ENCODE data around the gene KCNMA1.
"Not testable (repeated sequence)": the region's sequence is repeated elsewhere in the genome, so short reads cannot be mapped to it uniquely, and the experiment has no call there.

Gene KCNMA1

DNA sequence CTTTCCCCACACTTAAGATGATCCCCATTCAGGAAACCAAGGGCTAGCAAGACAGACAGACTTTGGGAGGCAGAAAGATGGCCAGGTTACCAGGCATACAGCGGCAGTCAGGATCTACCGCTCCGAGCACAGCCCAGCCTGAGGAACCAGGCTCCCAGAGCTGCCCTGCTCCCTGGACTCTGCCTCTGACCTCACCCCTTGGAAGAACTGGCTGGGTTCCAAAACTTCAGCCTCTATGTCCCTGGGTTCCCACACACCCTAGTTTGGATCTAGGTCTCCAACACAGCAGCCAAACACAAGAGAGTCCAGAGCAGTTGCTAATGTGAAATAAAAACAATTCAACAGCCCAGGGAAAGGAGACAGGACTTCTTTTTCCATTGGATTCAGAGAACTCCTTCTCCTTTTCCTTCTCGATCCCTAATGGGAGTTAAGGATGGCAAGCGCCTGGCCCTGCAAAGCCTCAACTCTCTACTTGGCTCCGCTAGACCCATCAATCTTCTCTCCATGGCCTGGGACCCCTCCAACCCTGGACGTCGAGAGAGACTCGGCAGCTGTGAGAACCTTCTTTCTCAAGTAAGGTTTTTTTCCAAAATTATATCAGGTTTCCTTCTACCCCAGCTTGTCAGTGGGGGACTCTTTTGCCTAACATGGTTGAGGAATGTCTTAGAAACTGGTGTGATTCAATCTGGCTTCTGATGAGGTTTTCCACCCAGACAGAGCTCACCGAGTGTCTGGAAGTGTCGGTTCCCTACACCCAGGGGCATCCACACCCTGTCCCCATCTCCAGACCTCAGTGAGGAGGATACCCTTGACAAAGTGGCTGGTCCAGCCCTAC, 219.6 kb downstream of the KCNMA1 start:
- peaks cover 9% of the 10 kb centered on the region for H3K27me3 Mint-ChIP-seq
- H3K27ac Mint-ChIP-seq, result no peak overlapping the region
- H3K4me3 Mint-ChIP-seq, result no peak overlapping the region
- H3K4me1 Mint-ChIP-seq, result no peaks in the 10 kb centered on the region
- H3K36me3 Mint-ChIP-seq, result no peaks in the 10 kb centered on the region
- no peak for ATAC-seq
- no peaks in the 10 kb centered on the region for H3K9me3 Mint-ChIP-seq

GRCh38 chr10:77417359-77417758, 220.2 kb downstream of the KCNMA1 start:
- Mint-ChIP-seq H3K27me3 (peaks cover 9% of the 10 kb centered on the region), H3K36me3 (no peaks in the 10 kb centered on the region), H3K9me3 (no peaks in the 10 kb centered on the region), H3K27ac (no peak overlapping the region), H3K4me1 (peaks cover 2% of the 10 kb centered on the region), H3K4me3 (no peak overlapping the region)
- no peak for ATAC-seq

GRCh38 chr10:77416311-77417135, 221.1 kb downstream of the KCNMA1 start:
- no peak overlapping the region for H3K27ac Mint-ChIP-seq
- H3K9me3 Mint-ChIP-seq, result no peaks in the 10 kb centered on the region
- ATAC-seq, result no peak
- H3K4me1 Mint-ChIP-seq, result peaks cover 4% of the 10 kb centered on the region
- H3K4me3 Mint-ChIP-seq, result no peak overlapping the region
- H3K27me3 Mint-ChIP-seq, result peaks cover 9% of the 10 kb centered on the region
- no peaks in the 10 kb centered on the region for H3K36me3 Mint-ChIP-seq

GRCh38 chr10:77415313-77415960, 222.2 kb downstream of the KCNMA1 start:
- Mint-ChIP-seq H3K9me3 (no peaks in the 10 kb centered on the region), H3K27me3 (peaks cover 9% of the 10 kb centered on the region), H3K36me3 (no peaks in the 10 kb centered on the region), H3K4me1 (peaks cover 4% of the 10 kb centered on the region), H3K27ac (no peak overlapping the region), H3K4me3 (no peak overlapping the region)
- ATAC-seq, result no peak

- H3K4me3 Mint-ChIP-seq, result no peak overlapping the region
- H3K27me3 Mint-ChIP-seq, result peaks cover 9% of the 10 kb centered on the region
- no peaks in the 10 kb centered on the region for H3K36me3 Mint-ChIP-seq
- H3K9me3 Mint-ChIP-seq, result no peaks in the 10 kb centered on the region
- ATAC-seq, result no peak
- H3K27ac Mint-ChIP-seq, result no peak overlapping the region
- peaks cover 4% of the 10 kb centered on the region for H3K4me1 Mint-ChIP-seq
Observed at GRCh38 chr10:77413231-77413630, 224.4 kb downstream of the KCNMA1 start.

GRCh38 chr10:77412573-77413133, 225.0 kb downstream of the KCNMA1 start:
- not testable (repeated sequence) for H3K4me3 Mint-ChIP-seq, H3K27me3 Mint-ChIP-seq, H3K9me3 Mint-ChIP-seq, H3K27ac Mint-ChIP-seq, H3K36me3 Mint-ChIP-seq, H3K4me1 Mint-ChIP-seq
- peak; percentile 46 for ATAC-seq

GRCh38 chr10:77411805-77412204, 225.8 kb downstream of the KCNMA1 start:
- ATAC-seq, result no peak
- H3K27me3 Mint-ChIP-seq, result peaks cover 3% of the 10 kb centered on the region
- no peaks in the 10 kb centered on the region for H3K36me3 Mint-ChIP-seq
- peaks cover 4% of the 10 kb centered on the region for H3K4me1 Mint-ChIP-seq
- H3K27ac Mint-ChIP-seq, result no peak overlapping the region
- H3K9me3 Mint-ChIP-seq, result no peaks in the 10 kb centered on the region
- H3K4me3 Mint-ChIP-seq, result no peak overlapping the region

- Mint-ChIP-seq H3K9me3 (no peaks in the 10 kb centered on the region), H3K36me3 (no peaks in the 10 kb centered on the region), H3K4me3 (no peak overlapping the region), H3K4me1 (peaks cover 4% of the 10 kb centered on the region), H3K27ac (no peak overlapping the region), H3K27me3 (no peaks in the 10 kb centered on the region)
- no peak for ATAC-seq
Observed at GRCh38 chr10:77410523-77410922, 227.1 kb downstream of the KCNMA1 start.

- ATAC-seq, result no peak
- Mint-ChIP-seq H3K9me3 (no peaks in the 10 kb centered on the region), H3K4me3 (no peak overlapping the region), H3K27ac (no peak overlapping the region), H3K27me3 (no peaks in the 10 kb centered on the region), H3K36me3 (no peaks in the 10 kb centered on the region), H3K4me1 (peaks cover 4% of the 10 kb centered on the region)
Observed at GRCh38 chr10:77409697-77410471, 227.7 kb downstream of the KCNMA1 start.

DNA sequence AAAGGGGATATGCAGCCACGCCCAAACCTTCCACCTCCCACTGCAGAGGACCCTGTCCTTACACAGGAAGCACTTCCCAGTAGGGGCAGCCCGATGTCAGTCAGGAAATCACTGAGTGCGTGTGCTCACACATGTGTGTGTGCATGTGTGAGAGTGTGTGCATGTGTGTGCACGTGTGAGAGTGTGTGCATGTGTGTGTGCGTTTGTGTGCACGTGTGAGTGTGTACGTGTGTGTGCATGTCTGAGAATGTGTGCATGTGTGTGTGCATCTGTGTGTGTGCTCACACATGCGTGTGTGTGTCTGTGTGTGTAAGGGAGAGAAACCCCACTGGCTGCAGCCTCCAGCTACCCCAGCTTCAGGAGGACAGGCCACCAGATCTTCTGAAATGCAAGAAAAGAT, 229.3 kb downstream of the KCNMA1 start:
- peaks cover 4% of the 10 kb centered on the region for H3K4me1 Mint-ChIP-seq
- no peaks in the 10 kb centered on the region for H3K9me3 Mint-ChIP-seq
- no peak overlapping the region for H3K27ac Mint-ChIP-seq
- no peak overlapping the region for H3K4me3 Mint-ChIP-seq
- no peak for ATAC-seq
- peaks cover 7% of the 10 kb centered on the region for H3K27me3 Mint-ChIP-seq
- no peaks in the 10 kb centered on the region for H3K36me3 Mint-ChIP-seq

GRCh38 chr10:77406764-77407430, 230.7 kb downstream of the KCNMA1 start:
- ATAC-seq, result no peak
- no peak overlapping the region for H3K4me3 Mint-ChIP-seq

DNA sequence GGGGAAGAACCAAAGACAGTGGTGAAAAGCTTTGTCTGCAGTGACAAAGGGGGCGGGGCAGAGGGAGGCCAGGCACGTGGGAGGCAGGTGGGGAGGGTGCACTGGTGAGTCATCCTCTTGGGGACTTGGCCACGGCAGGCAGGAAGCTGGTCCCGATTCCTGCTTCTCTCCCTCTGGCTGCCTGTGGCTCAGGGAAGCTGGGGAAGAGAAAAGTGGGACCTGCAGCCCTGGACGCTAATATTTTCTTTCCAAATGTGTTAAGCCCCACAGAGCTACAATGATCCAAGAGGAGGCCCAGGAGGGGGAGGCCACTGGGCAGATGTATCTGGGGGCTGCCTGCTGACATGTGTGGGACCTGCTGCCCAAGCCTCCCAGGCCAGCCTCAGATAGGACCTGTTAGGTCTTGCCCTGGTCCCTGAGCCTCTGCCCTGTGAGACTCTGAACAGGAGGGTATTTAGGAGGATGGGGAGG, 231.8 kb downstream of the KCNMA1 start:
- Mint-ChIP-seq H3K27ac (no peak overlapping the region), H3K27me3 (peaks cover 9% of the 10 kb centered on the region)

More at GRCh38 chr10:77406764-77407430, 230.7 kb downstream of the KCNMA1 start:
- Mint-ChIP-seq H3K36me3 (no peaks in the 10 kb centered on the region), H3K9me3 (no peaks in the 10 kb centered on the region), H3K4me1 (no peaks in the 10 kb centered on the region), H3K27ac (no peak overlapping the region), H3K27me3 (peaks cover 9% of the 10 kb centered on the region)

GRCh38 chr10:77404810-77405209, 232.8 kb downstream of the KCNMA1 start:
- no peaks in the 10 kb centered on the region for H3K4me1 Mint-ChIP-seq
- ATAC-seq, result no peak
- no peaks in the 10 kb centered on the region for H3K9me3 Mint-ChIP-seq
- peaks cover 9% of the 10 kb centered on the region for H3K27me3 Mint-ChIP-seq
- H3K4me3 Mint-ChIP-seq, result no peak overlapping the region
- no peaks in the 10 kb centered on the region for H3K36me3 Mint-ChIP-seq
- H3K27ac Mint-ChIP-seq, result no peak overlapping the region

More for the DNA sequence above, 231.8 kb downstream of the KCNMA1 start:
- ATAC-seq, result no peak
- no peak overlapping the region for H3K4me3 Mint-ChIP-seq
- H3K4me1 Mint-ChIP-seq, result no peaks in the 10 kb centered on the region
- H3K9me3 Mint-ChIP-seq, result no peaks in the 10 kb centered on the region
- H3K36me3 Mint-ChIP-seq, result no peaks in the 10 kb centered on the region

DNA sequence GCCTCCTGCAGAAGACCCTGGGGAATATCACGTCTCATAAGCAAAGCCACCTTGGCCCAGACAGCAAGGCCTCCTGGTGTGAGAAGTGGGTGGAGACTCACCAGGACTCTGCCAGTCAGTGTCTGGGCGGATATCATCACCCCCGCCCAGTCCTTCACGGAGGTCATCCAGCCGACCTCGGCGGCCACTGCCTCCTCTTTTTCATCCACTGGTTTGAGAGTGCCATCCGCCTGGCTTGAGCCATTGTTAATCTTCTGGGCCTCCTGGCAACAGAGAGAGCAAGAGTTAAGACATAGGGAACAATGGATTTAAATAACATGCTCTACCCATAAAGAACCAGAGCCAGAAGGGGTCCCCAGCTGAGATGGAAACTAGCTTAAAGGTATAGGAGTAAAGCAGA, 233.8 kb downstream of the KCNMA1 start:
- H3K36me3 Mint-ChIP-seq, result no peaks in the 10 kb centered on the region
- peaks cover 9% of the 10 kb centered on the region for H3K27me3 Mint-ChIP-seq

More for the DNA sequence above, 233.8 kb downstream of the KCNMA1 start:
- H3K27ac Mint-ChIP-seq, result no peak overlapping the region
- no peak for ATAC-seq
- no peaks in the 10 kb centered on the region for H3K4me1 Mint-ChIP-seq
- no peaks in the 10 kb centered on the region for H3K9me3 Mint-ChIP-seq
- H3K4me3 Mint-ChIP-seq, result no peak overlapping the region
